H1 (cell line): Measurements from ENCODE around the gene ABCD2. TPM values are rescaled to one million over a fixed set of nuclear protein-coding genes. Genes with fewer than 3 reads are reported as not detected.
"Not testable (repeated sequence)": the region's sequence is repeated elsewhere in the genome, so short reads cannot be mapped to it uniquely, and the experiment has no call there.

Experiments
- CTCF ChIA-PET: fragments of 300-600 bp; sonication (Branson Sonifier 250); formaldehyde crosslinking; loops from one replicate; lab custom pipeline; 2021; ENCODE audit not compliant: partially characterized antibody; lab: Charles Lee
- POLR2A ChIA-PET: fragments of 300-600 bp; sonication (Branson Sonifier 250); formaldehyde crosslinking; loops from one replicate; lab custom pipeline; 2021; ENCODE audit warnings: inconsistent platforms; ENCODE audit not compliant: partially characterized antibody; lab: Charles Lee
- DNase-seq, 2 experiments: peaks; one replicate each; pipeline versions ENCODE4 v3.0.0 to v3.0.0-alpha.2; 2010 to 2022; ENCODE audit warnings: low spot score in 2 of 2, low read depth in 1 of 2, mixed read lengths in 1 of 2
- FAIRE-seq: peaks from 2 replicates; lab custom pipeline; 2011; peaks lifted over from hg19 to GRCh38; lab: Jason Lieb, UNC
- H2AFZ ChIP-seq: 2 replicates; pipeline ENCODE4 v1.8.1; 2012; ENCODE audit warnings: low read length, inconsistent platforms
- H2AK5ac ChIP-seq: 2 replicates; pipeline ENCODE4 v1.6.1; 2013; ENCODE audit warnings: low read depth, low read length
- H2BK120ac ChIP-seq: replicated peaks from 2 replicates; pipeline ENCODE3; 2013; ENCODE audit warnings: low read depth, low read length, inconsistent platforms
- H2BK12ac ChIP-seq: 2 replicates; pipeline ENCODE4 v1.6.1; 2013; ENCODE audit warnings: low read depth, low read length
- H2BK15ac ChIP-seq: 2 replicates; pipeline ENCODE4 v1.6.1; 2013; ENCODE audit warnings: low read length
- H2BK20ac ChIP-seq: 2 replicates; pipeline ENCODE4 v1.6.1; 2013; ENCODE audit warnings: low read length
- H2BK5ac ChIP-seq: 2 replicates; pipeline ENCODE4 v1.6.1; 2013; ENCODE audit warnings: low read depth, low read length
- H3K14ac ChIP-seq: 2 replicates; pipeline ENCODE4 v1.6.1; 2013; ENCODE audit warnings: inconsistent platforms; ENCODE audit not compliant: insufficient read length
- H3K18ac ChIP-seq: 2 replicates; pipeline ENCODE4 v1.6.1; 2013; ENCODE audit warnings: low read length; ENCODE audit errors: extremely low read depth
- H3K23ac ChIP-seq: 2 replicates; pipeline ENCODE4 v1.6.1; 2013; ENCODE audit warnings: inconsistent platforms; ENCODE audit not compliant: insufficient read length
- H3K23me2 ChIP-seq: 2 replicates; pipeline ENCODE4 v1.6.1; 2013; ENCODE audit warnings: low read depth, low read length
- H3K27ac ChIP-seq: 2 replicates; pipeline ENCODE4 v1.6.1; 2011; ENCODE audit warnings: low read depth, low read length, inconsistent platforms
- H3K27me3 ChIP-seq, 4 experiments: replicated peaks in 1 of 4; 1 replicate in 1 of 4; 2 replicates in 3 of 4; pipeline versions ENCODE4 v1.6.1 to v1.8.1; 2011 to 2013; ENCODE audit warnings: low read length in 3 of 4, mild to moderate bottlenecking in 3 of 4, inconsistent platforms in 2 of 4, mixed read lengths in 2 of 4, moderate library complexity in 1 of 4; ENCODE audit not compliant: control insufficient read depth in 3 of 4, insufficient read depth in 3 of 4; ENCODE audit errors: extremely low read depth in 1 of 4
- H3K36me3 ChIP-seq, 4 experiments: 2 replicates each; pipeline versions ENCODE4 v1.6.1 to v1.8.1; 2011 to 2013; ENCODE audit warnings: mild to moderate bottlenecking in 4 of 4, low read length in 3 of 4, moderate library complexity in 2 of 4, control low read depth in 1 of 4, inconsistent platforms in 1 of 4; ENCODE audit not compliant: insufficient read depth in 4 of 4, control insufficient read depth in 2 of 4
- H3K4ac ChIP-seq: replicated peaks from 2 replicates; pipeline ENCODE3; 2013; ENCODE audit warnings: low read length, low read depth, mixed read lengths, inconsistent platforms; ENCODE audit not compliant: insufficient read length
- H3K4me1 ChIP-seq, 4 experiments: replicated peaks in 1 of 4; 1 replicate in 1 of 4; 2 replicates in 3 of 4; pipeline versions ENCODE4 v1.6.1 to v1.8.1; 2011 to 2013; ENCODE audit warnings: low read length in 3 of 4, inconsistent platforms in 2 of 4, mixed read lengths in 1 of 4; ENCODE audit not compliant: insufficient read depth in 4 of 4, control insufficient read depth in 3 of 4
- H3K4me2 ChIP-seq, 2 experiments: 2 replicates each; pipeline versions ENCODE4 v1.6.1 to v1.8.1; 2011 to 2013; ENCODE audit warnings: low read depth in 2 of 2, low read length in 2 of 2, control low read depth in 1 of 2, inconsistent platforms in 1 of 2, mild to moderate bottlenecking in 1 of 2; ENCODE audit not compliant: insufficient read depth in 1 of 2
- H3K4me3 ChIP-seq, 4 experiments: fragments of 200-600, 300-600 bp in 1 of 4; sonication (generic), shearing (Covaris generic), sonication (Bioruptor Twin) in 1 of 4; 2 replicates each; pipeline versions ENCODE4 v1.5.1 to v1.8.1; 2011 to 2016; ENCODE audit warnings: low read length in 4 of 4, low read depth in 3 of 4, control low read depth in 2 of 4, inconsistent platforms in 2 of 4, mild to moderate bottlenecking in 2 of 4, mixed read lengths in 1 of 4, moderate library complexity in 1 of 4; ENCODE audit not compliant: insufficient read depth in 2 of 4; ENCODE audit errors: extremely low read depth in 1 of 4
- H3K56ac ChIP-seq: replicated peaks from 2 replicates; pipeline ENCODE3; 2013; ENCODE audit warnings: low read depth, mild to moderate bottlenecking, mixed read lengths, low read length, inconsistent platforms; ENCODE audit not compliant: insufficient read length
- H3K79me1 ChIP-seq: 2 replicates; pipeline ENCODE4 v1.6.1; 2013; ENCODE audit warnings: low read depth, low read length, control low read depth
- H3K79me2 ChIP-seq, 2 experiments: 2 replicates each; pipeline versions ENCODE4 v1.6.1 to v1.8.1; 2012 to 2013; ENCODE audit warnings: low read length in 2 of 2, mild to moderate bottlenecking in 2 of 2, inconsistent platforms in 1 of 2; ENCODE audit not compliant: insufficient read depth in 2 of 2, control insufficient read depth in 1 of 2
- H3K9ac ChIP-seq, 4 experiments: replicated peaks in 1 of 4; 1 replicate in 1 of 4; 2 replicates in 3 of 4; pipeline versions ENCODE4 v1.6.1 to v1.8.1; 2011 to 2013; ENCODE audit warnings: low read depth in 3 of 4, low read length in 3 of 4, control low read depth in 2 of 4, mild to moderate bottlenecking in 2 of 4, moderate library complexity in 2 of 4, inconsistent platforms in 1 of 4; ENCODE audit errors: extremely low read depth in 1 of 4
- H3K9me3 ChIP-seq, 2 experiments: 2 replicates each; pipeline versions ENCODE4 v1.6.1 to v1.8.1; 2012 to 2013; ENCODE audit warnings: mild to moderate bottlenecking in 2 of 2, moderate library complexity in 2 of 2, control low read depth in 1 of 2, inconsistent platforms in 1 of 2, low read depth in 1 of 2, low read length in 1 of 2, mixed read lengths in 1 of 2; ENCODE audit not compliant: insufficient read depth in 2 of 2
- H4K20me1 ChIP-seq, 2 experiments: replicated peaks in 1 of 2; 2 replicates each; pipeline versions ENCODE3 to v1.8.1; 2011 to 2013; ENCODE audit warnings: inconsistent platforms in 2 of 2, low read length in 2 of 2, mild to moderate bottlenecking in 1 of 2; ENCODE audit not compliant: insufficient read depth in 2 of 2, control insufficient read depth in 1 of 2
- H4K5ac ChIP-seq: 2 replicates; pipeline ENCODE4 v1.6.1; 2013; ENCODE audit warnings: low read length, low read depth, mixed read lengths, inconsistent platforms; ENCODE audit not compliant: insufficient read length
- H4K8ac ChIP-seq: 2 replicates; pipeline ENCODE4 v1.8.0; 2013; ENCODE audit warnings: mild to moderate bottlenecking, moderate library complexity, low read length, inconsistent platforms; ENCODE audit not compliant: insufficient read depth; ENCODE audit errors: extremely low read depth
- H4K91ac ChIP-seq: replicated peaks from 2 replicates; pipeline ENCODE3; 2013; ENCODE audit warnings: low read length, mixed read lengths, inconsistent platforms; ENCODE audit not compliant: insufficient read length
- WGBS, 2 experiments: shearing (Covaris generic) in 1 of 2; methylation state at CpG; one replicate each; pipeline versions ENCODE4 v1.1.6 to v1.1.7; 2013 to 2015; ENCODE audit warnings: low lambda C conversion rate in 2 of 2, mixed read lengths in 2 of 2, inconsistent platforms in 1 of 2, low coverage in 1 of 2, missing lambda C conversion rate in 1 of 2; ENCODE audit not compliant: insufficient replicate concordance in 2 of 2, insufficient coverage in 1 of 2, insufficient read length in 1 of 2; ENCODE audit errors: extremely low coverage in 1 of 2, missing lambda C conversion rate in 1 of 2; 5-methylcytosine and 5-hydroxymethylcytosine counted together
- polyA plus RNA-seq, 7 experiments: library from polyadenylated mRNA; depleted of rRNA in 3 of 7; stranded (reverse) in 5 of 7; unstranded in 2 of 7; fragments of >200 nt in 5 of 7; fragments of 200-250 nt in 2 of 7; gene quantifications; 1 replicate in 5 of 7; 2 replicates in 1 of 7; 4 replicates in 1 of 7; pipeline versions ENCODE4 v1.2.1 to v1.2.3, GENCODE V29; 2011 to 2013; ENCODE audit warnings: missing spikeins in 2 of 7, mixed read lengths in 2 of 7
- total RNA-seq: library from RNA; stranded (reverse); fragmentation: NEBNext Ultra II Directional; extraction: Animal tissue kit (Norgen Biotek cat#: 25700); gene quantifications from 2 replicates; pipeline ENCODE4 v1.2.1, GENCODE V29; 2021

Gene ABCD2
- total and polyA plus RNA-seq, 2 of the 8 experiments (the other 6 are each of a cell fraction or from before 2014, with no cell fraction given), result not detected

- H2BK20ac ChIP-seq, H4K5ac ChIP-seq, H3K27me3 ChIP-seq, H2AFZ ChIP-seq, H3K4me3 ChIP-seq, H3K36me3 ChIP-seq, H2BK15ac ChIP-seq, H3K23me2 ChIP-seq, H3K18ac ChIP-seq, H3K79me2 ChIP-seq, H3K4me1 ChIP-seq, H3K9me3 ChIP-seq, H4K91ac ChIP-seq, CTCF ChIA-PET, H3K4me2 ChIP-seq, H4K20me1 ChIP-seq, H4K8ac ChIP-seq, FAIRE-seq, H3K4ac ChIP-seq, H3K56ac ChIP-seq, H3K23ac ChIP-seq, H3K14ac ChIP-seq, POLR2A ChIA-PET, H2BK12ac ChIP-seq, H2AK5ac ChIP-seq, H2BK120ac ChIP-seq, DNase-seq, H2BK5ac ChIP-seq, H3K27ac ChIP-seq, H3K79me1 ChIP-seq, H3K9ac ChIP-seq: not testable (repeated sequence)
- 95% methylated on average over 3 of the region's 3 CpGs; no CpG with 5 or more reads in 1 of the 2 experiments for WGBS, 2 experiments
Measured at GRCh38 chr12:39601951-39602350, 17.7 kb downstream of the ABCD2 start.
